Coronary artery (tissue), 2 donors: ENCODE results near the gene C2orf66.

ENCODE experiments used
- DNase-seq: peaks from one replicate; pipeline ENCODE4 v3.0.0-alpha.2; 2017; ENCODE audit warnings: low spot score
- H3K27ac ChIP-seq, 2 donors: fragments of 200-600 bp; sonication (generic); one replicate each; pipeline ENCODE4 v1.5.1; 2016 to 2019
- H3K4me3 ChIP-seq: fragments of 200-600 bp; sonication (generic); 2 replicates; pipeline ENCODE4 v1.5.1; 2016; ENCODE audit warnings: mild to moderate bottlenecking, moderate library complexity
- CTCF ChIP-seq: fragments of 200-600 bp; sonication (generic); IDR thresholded peaks from one replicate; pipeline ENCODE4 v1.5.1; 2019; ENCODE audit warnings: antibody characterized with exemption

Gene C2orf66

GRCh38 chr2:196840171-196840570, 31.0 kb upstream of the C2orf66 start:
- H3K27ac ChIP-seq: no peak overlapping the region
- no peak for TF ChIP-seq CTCF

GRCh38 chr2:196839574-196839973, 30.4 kb upstream of the C2orf66 start:
- Histone ChIP-seq H3K4me3 (no peak overlapping the region), H3K27ac (no peak overlapping the region)
- no peak for DNase-seq
- TF ChIP-seq CTCF: no peak

More at GRCh38 chr2:196840171-196840570, 31.0 kb upstream of the C2orf66 start:
- H3K4me3 ChIP-seq: no peak overlapping the region
- no peak for DNase-seq

GRCh38 chr2:196836440-196836839, 27.3 kb upstream of the C2orf66 start:
- no peak for DNase-seq
- H3K27ac ChIP-seq: no peak overlapping the region
- TF ChIP-seq CTCF: no peak
- no peak overlapping the region for H3K4me3 ChIP-seq

GRCh38 chr2:196830701-196831100, 21.5 kb upstream of the C2orf66 start:
- no peak for DNase-seq
- Histone ChIP-seq H3K4me3 (no peak overlapping the region), H3K27ac (no peak overlapping the region)
- no peak for TF ChIP-seq CTCF

- Histone ChIP-seq H3K27ac (no peak overlapping the region), H3K4me3 (no peak overlapping the region)
- DNase-seq: no peak
- no peak for TF ChIP-seq CTCF
Observed at GRCh38 chr2:196827356-196827755, 18.2 kb upstream of the C2orf66 start.

GRCh38 chr2:196823750-196824522, 14.8 kb upstream of the C2orf66 start:
- TF ChIP-seq CTCF: no peak
- no peak for DNase-seq
- no peak overlapping the region for H3K27ac ChIP-seq
- no peak overlapping the region for H3K4me3 ChIP-seq

- no peak overlapping the region for H3K4me3 ChIP-seq
- TF ChIP-seq CTCF: no peak
- H3K27ac ChIP-seq: no peak overlapping the region
- DNase-seq: no peak
Observed at GRCh38 chr2:196821195-196821594, 12.0 kb upstream of the C2orf66 start.
